Epithelial cell of esophagus (primary cell): ENCODE data around the gene TNFAIP8L1.

Experiments
- DNase-seq: peaks from one replicate; pipeline ENCODE4 v3.0.0; 2010; ENCODE audit warnings: low read depth
- H3K4me3 ChIP-seq: 2 replicates; pipeline ENCODE4 v1.5.1; 2011; ENCODE audit warnings: mild to moderate bottlenecking, low read length, control low read depth
- TF ChIP-seq, protein P1 (sequence below): IDR thresholded peaks from 2 replicates; pipeline ENCODE4 v1.5.1; 2011; ENCODE audit warnings: low read depth, mild to moderate bottlenecking, low read length, control low read depth, inconsistent platforms; ENCODE audit not compliant: insufficient read depth; ENCODE audit errors: missing control alignments

TNFAIP8L1 gene

DNA sequence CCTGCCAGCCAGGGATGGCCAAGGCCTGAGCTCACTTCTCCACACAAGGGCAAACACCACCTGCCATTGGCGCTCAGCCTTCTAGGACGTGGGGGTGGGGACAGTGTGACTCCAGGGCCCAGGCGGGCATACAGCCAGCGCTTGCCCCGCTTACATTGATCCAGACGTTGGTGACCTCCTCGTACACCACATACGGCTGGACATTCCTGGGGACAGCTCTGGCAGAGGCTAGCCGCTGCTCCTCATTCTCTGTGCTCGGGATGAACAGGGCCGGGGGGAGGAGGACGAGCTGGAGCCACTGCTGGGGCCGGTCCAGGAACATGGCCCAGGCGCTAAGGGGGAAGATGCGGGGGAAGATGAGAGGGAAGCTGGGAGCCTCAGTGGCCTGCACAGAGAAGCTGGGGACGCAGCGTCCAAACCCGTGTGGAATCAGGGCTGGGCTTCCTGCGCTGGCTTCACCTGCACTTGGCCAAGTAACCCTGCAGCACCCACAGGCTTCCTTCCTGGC is 56.0 kb downstream of the TNFAIP8L1 start:
- TF ChIP-seq, protein P1, sequence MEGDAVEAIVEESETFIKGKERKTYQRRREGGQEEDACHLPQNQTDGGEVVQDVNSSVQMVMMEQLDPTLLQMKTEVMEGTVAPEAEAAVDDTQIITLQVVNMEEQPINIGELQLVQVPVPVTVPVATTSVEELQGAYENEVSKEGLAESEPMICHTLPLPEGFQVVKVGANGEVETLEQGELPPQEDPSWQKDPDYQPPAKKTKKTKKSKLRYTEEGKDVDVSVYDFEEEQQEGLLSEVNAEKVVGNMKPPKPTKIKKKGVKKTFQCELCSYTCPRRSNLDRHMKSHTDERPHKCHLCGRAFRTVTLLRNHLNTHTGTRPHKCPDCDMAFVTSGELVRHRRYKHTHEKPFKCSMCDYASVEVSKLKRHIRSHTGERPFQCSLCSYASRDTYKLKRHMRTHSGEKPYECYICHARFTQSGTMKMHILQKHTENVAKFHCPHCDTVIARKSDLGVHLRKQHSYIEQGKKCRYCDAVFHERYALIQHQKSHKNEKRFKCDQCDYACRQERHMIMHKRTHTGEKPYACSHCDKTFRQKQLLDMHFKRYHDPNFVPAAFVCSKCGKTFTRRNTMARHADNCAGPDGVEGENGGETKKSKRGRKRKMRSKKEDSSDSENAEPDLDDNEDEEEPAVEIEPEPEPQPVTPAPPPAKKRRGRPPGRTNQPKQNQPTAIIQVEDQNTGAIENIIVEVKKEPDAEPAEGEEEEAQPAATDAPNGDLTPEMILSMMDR: no peak
- DNase-seq: no peak
- H3K4me3 ChIP-seq: no peak overlapping the region

DNA sequence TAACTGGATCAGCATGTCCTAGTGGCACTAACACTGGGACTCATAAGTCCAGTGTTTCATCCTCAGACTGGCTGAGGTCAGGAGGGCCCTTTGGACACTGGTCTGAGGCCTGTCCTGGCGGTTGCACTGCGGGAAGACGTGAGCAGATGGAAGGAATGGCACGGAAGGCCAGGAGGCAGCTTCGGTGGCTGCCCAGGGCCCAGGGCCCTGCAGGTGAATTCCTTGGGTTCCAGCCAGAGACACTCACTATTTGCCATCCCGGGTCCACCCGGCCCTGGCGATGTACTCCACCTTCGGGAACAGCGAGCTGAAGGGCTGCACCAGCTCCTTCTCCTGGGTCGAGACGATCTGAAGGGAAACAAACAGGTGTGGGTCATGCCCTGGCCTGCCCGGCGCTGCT is 58.0 kb downstream of the TNFAIP8L1 start:
- H3K4me3 ChIP-seq: no peak overlapping the region
- TF ChIP-seq, protein P1: no peak
- no peak for DNase-seq

DNA sequence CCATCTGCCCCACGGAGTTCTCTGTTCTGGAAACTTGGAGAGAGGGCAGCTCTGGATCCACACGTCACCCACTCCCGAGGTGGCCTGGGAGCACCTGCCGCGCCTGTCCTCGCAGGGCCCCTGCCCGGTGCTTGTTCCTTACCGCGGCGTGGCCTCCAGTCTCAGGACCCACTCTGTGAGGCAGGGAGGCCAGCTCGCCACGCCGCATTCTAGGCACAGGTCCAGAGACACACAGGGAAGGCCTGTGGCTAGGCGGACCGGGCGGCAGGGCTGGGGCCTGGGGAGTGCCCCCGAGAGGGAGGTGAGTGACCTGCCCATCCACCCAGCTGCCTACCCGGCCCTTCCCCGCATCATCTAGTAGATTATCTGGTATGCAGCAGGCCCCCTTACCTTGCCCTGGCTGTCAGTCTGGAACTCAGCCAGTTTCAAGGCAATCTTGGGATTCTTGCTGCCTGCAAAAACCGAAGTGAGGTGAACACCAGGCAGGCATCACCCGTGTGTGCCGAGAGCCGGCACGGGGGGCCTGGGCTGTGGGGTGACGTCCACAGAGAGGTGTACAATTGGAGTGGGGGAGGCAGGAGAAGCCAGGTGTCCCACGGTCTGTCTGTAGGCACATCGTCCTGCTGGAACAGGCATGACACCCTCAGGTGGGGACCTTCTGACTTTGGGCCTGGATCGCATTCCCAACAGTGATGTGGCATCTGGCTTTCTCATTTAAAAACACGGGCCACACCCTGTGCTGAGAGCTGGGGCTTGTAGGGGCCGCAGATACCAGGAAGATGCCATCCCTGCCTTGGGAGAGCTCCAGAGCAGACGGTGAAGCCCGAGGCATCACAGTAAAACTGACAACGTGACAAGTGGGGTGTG is 60.7 kb downstream of the TNFAIP8L1 start:
- no peak overlapping the region for H3K4me3 ChIP-seq
- TF ChIP-seq, protein P1: no peak
- no peak for DNase-seq

DNA sequence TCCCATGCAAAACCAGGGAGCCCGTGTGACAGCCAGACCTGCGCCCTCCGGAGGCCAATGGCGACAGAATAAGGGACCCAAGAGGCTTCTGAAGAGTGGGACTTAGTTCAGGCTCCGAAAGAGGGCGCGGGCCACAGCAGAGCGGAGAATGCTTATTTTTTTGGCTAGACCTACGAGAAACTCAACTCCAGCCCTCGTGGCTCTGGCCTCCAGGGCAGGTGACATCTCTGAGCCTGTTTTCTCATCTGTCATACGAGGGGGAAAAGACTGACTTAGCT is 61.3 kb downstream of the TNFAIP8L1 start:
- no peak for DNase-seq
- TF ChIP-seq, protein P1: no peak
- H3K4me3 ChIP-seq: no peak overlapping the region

DNA sequence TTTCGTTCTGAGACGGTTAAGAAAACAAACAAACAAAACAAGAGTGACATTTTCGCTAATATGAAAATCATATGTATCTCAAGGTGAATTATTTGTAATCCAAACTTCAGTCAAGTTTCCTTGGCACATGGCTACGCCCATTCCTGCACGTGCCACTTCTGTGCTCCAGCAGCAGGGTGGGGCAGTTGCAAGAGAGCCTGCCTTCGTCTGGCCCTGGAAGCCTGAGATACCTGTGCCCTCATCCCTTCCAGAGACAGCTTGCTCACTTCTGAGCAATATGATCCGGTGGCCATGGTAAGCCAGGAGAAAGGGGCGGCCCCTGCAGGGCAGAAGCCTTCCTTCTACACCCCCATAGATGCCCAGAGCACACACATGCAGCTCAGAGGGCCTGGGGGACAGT is 62.2 kb downstream of the TNFAIP8L1 start:
- H3K4me3 ChIP-seq: no peak overlapping the region
- TF ChIP-seq, protein P1: no peak
- DNase-seq: no peak

DNA sequence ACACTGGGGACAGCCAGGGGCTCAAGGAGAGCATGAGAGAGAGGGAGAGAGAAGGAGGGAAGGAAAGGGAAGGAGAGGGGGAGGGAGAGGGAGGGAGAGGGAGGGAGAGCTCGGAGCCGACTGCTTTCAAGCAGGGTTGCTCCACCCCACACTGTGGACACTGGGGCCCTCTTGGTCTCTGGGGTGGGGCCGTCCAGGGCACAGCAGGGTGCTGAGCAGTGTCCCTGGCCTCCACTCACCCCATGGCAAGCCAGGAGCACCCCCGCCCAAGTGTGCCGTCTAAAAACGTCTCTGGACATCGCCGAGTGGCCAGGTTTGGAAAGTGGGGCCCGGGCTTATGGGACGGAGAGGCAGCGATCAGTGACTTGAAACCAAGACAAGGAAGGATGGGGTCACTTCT is 63.4 kb downstream of the TNFAIP8L1 start:
- TF ChIP-seq, protein P1: no peak
- DNase-seq: no peak
- no peak overlapping the region for H3K4me3 ChIP-seq
